HG02938 (cell line): ENCODE data around the gene LMTK2.
"Not testable (repeated sequence)": the region's sequence is repeated elsewhere in the genome, so short reads cannot be mapped to it uniquely, and the experiment has no call there.

Source experiments
- ATAC-seq: cut with Tn5 transposase; IDR thresholded peaks from one replicate; pipeline ENCODE4 v1.9.1; 2021; ENCODE audit warnings: mild to moderate bottlenecking, moderate library complexity; ENCODE audit not compliant: unreplicated experiment

LMTK2 gene

DNA sequence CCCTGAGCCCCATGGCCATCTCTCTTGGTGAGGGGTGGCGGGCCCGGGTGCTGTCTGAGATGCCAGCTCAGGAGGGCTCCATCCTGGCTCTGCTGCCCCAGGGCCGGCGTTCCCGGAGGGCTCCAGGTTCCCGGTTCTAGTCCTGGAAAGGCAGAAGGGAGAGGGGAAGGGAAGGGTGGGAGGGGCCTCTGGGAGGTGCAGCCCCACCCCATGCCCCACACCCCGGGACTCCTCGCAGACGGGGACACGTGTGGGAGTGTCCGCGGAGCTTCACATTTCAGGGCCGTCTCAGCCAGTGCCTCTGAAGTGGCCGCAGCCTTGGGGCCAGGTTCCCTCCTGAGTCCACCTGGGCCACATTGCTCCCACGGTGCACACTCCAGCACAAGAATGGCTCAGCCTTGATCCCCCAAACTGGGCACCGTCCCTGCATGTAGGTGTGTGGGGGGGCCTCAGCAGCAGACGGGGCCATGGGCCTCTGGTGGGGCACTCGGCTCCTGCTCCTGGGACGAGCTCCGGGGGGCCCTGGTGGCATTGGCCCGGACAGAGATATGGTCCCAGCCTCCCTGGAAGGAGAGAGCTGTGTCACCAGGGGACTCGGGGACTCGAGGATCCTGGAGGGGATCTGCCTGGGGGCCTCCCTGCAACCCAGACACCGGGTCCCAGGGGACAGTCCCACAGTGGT is 110.4 kb downstream of the LMTK2 start:
- ATAC-seq = no peak

- ATAC-seq = no peak
Observed at GRCh38 chr7:98217623-98218582, 111.2 kb downstream of the LMTK2 start.

GRCh38 chr7:98219382-98219781 is 112.7 kb downstream of the LMTK2 start:
- not testable (repeated sequence) for ATAC-seq

DNA sequence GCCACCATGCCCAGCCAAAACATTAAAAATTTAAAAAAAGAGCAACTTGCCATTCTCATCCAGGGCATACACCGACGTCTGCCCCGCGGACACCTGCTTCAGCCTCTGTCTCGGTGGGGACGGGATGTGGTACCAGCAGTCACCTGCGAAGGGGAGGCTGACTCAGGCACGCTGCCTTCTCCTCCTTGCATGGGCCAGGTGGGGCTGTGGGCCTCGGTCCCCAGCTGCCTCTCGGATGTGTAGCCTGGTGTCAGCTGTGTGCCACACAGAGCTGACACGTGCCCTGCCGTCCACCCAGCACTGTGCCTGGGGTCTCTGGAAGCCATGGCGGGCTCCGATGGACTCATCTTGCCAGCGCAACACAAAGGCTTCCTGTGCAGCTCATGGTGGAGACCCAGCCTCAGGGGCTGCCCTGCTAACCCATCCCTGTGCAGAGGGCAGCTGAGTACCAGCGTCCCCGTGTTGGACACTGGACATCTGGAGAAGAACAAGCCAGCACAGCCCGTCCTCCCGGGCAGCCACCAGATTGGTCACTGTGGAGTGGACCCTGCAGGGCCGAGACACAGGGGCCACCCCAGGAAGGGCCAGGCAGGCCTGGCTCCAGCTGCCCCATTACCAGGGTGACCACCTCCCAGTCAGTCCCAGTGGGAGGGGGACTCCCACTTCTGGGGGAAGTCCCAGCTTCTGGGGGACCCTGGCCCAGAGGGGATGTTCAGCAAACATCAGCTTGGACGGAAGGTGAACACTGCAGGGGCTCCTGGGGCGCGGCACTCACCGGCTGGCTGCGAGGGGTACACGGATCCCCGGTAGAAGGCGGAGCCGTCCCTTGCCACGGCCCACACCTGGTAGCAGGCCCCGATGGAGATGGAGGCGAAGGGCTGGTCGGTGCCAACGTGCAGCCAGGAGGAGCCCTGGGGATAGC is 115.2 kb downstream of the LMTK2 start:
- no peak for ATAC-seq

DNA sequence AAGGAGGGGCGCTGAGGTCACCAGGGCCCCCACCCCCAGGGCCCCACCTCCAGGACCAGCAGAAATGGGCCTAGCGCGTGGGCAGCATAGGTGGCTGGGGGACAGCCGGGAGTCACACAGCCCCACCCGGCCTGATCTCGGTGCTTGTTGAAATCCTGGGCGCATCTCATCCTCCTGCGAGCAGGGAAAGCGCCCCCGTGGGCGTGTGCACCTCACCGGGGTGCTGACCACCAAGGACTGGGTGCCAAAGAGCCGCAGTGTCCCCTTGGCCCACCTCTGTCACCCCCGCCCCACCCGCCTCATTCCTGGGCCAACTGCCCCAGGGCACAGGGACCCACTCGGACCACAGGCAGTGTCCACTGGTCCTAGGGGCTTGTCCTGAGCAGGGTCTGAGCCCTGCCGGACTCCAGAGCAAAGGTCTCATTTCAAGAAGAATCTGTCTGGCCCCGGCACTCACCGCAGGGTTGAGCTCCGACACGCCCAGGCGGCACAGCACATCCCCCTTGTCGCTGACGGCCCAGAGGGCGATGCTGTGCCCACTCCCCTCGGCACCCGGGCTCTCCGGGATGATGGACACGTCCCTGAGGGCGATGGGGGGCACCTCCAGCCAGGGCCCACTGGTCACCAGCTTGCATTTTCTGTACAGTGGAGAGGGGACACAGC is 116.0 kb downstream of the LMTK2 start:
- ATAC-seq = no peak

DNA sequence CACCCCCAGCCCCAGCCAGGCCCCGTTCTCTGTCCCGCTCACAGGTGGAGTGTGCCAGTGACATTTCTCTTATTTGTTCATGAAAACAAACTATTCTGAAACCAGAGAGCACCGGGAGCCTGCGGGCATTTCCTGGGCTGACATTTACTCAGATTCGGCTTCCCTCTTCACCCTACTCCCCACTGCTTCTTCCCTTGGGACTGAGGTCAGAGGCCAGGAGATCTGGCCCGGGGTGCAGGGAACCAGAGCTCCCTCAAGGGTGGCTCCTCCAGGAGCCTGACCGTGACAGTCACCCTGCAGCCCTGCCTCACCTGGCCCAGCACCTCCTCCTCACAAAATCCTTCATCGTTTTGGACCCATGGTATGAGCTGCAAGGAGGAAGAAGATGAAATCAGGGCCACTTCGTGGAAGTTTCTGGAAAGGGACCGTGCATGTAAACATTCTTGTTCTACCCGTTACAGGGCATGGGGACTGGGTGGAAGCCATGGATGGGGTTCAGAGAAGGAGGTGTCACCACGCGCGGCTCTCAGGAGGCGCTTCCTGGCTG is 116.8 kb downstream of the LMTK2 start:
- ATAC-seq = no peak

DNA sequence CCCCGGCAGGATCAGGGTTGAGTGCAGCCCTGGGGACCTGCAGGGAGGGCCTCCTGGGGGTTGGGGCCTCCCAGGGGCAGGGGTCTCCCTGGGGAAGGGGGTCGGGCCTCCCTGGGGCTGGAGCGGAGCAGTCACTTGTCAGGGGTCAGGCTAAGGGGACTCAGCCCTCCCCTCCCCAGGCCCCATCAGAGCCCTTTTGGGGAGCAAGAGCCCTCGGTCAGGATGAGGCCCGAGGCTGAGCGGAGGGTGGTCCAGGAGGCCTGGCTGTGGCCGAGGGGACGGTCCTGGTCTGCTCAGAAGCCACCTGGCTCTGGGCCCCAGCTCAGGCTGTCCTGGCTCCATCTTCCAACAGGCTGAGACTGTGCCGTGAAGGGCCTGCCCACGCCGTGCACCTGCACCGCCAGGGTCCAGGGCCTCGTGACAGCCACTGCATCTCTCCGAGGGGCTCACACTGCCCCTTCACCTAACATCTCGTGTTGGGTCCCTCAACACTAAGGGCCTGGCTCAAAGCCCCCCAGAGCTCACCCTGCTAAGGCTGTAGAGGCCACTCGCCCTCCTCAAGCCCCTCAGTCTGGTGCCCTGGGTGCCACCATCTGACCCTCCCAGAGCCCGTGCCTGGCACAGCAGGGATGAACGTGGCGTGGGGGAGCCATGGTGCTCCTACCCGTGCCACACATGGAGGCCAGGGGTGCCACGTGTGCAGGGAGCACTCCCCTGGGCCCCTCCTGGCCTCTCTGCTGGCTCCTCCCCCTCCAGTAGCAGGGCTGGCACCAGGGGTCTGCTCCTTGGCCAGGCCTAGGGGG is 117.4 kb downstream of the LMTK2 start:
- no peak for ATAC-seq

DNA sequence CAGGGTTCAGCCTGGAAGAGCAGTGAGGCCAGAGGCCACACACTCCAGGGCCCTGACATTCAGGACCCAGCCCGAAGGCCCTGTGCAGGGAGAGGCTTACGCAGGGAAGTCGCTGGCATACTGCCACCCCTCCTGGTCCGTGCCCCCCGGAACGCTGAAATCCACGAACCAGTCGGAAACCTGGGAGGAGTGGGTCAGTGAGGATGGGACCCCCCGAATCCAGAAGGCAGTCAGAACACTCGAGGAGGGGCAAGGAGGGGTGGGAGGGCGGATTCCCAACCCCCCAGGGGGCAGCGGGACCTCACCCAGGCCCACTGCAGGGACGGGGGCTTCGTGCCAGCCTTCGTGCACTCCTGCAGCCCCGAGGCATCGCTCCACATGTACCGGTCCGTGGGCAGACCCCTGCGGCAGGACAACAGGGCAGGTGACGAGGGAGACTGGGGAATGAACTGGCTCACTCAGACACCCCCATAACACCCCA is 118.1 kb downstream of the LMTK2 start:
- no peak for ATAC-seq

DNA sequence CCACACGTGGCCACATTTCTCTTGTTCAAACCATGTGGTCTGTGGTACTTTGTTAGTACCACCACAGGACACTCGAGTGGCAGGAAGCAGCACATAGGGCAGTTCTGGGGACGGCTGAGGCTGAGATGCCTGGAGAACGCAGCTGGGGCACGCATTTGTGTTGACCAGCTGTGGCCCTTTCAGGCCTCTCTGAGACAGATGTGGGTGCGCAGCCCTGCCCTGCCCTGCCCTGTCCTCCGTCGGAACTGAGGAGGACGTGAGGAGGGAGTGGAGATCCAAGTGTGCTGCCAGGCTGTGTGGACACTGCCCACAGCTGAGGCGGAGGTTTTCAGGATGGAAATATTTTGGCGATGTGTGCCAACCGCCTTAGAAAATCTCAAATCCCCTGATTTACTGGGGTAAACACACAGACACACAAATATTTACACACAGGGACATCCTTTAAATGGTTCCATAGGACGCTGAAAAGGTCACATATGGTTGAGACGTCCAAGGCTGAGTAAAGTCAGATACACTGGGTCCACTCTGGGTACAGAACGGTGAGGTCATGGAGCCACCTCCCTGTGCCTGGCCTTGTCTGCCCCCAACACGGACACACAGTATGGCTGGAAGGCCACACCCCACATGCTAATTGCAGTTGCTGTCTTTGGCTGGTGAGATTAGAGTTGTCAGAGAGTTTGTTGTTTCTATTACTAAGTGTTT is 119.4 kb downstream of the LMTK2 start:
- ATAC-seq = no peak

DNA sequence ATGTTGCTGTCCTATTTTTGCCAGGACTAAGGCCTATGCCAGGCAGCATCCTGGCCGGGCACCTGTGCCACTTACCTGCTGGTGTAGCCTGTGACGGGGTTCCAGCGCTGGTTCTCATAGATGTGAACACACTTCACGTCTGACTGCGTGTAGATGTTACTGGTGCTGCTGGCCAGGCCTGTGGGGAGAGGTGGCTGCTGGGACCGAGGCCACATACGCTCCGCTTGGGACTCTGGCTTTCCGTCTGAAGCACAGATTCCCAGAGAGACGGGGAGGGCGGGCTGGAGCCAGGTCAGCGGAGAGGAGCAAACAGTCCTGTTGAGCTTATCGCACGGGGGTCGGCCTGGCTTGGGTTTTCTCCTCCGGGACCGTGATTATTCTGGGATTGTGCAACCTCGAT is 121.3 kb downstream of the LMTK2 start:
- no peak for ATAC-seq

- no peak for ATAC-seq
Observed at GRCh38 chr7:98228801-98229200, 122.1 kb downstream of the LMTK2 start.

GRCh38 chr7:98229441-98229840 is 122.8 kb downstream of the LMTK2 start:
- no peak for ATAC-seq

DNA sequence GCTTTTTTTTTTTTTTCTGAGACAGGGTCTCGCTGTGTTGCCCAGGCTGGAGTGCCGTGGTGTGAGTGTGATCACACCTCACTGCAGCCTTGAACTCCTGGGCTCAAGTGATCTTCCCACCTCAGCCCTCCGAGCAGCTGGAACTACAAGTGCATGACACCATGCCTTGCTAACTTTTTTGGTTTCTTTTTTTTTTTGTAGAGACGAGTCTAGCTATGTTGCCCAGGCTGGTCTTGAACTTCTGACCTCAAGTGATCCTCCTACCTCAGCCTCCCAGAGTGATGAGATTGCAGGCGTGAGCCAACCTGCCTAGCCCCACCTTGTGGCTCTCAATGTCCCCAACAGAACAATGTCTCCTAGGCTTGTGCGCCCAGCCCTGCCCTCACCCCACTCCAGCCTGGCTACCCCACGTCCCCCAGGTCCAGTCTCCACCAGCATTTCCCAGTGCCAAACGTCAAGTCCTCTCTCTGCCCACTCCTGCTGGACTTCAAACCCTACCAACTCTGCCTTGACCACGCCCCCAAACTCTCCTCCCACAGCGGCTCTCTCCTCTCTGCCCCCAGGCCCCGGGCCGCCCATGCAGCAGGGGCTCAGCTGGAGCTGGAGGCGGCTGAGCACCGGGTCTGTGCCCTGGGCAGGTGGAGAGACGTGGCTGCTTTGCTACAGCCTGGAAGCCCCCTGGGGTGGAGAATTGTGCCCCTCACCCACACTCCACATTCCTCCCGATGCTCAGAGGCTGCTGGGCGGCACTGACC is 123.5 kb downstream of the LMTK2 start:
- no peak for ATAC-seq

DNA sequence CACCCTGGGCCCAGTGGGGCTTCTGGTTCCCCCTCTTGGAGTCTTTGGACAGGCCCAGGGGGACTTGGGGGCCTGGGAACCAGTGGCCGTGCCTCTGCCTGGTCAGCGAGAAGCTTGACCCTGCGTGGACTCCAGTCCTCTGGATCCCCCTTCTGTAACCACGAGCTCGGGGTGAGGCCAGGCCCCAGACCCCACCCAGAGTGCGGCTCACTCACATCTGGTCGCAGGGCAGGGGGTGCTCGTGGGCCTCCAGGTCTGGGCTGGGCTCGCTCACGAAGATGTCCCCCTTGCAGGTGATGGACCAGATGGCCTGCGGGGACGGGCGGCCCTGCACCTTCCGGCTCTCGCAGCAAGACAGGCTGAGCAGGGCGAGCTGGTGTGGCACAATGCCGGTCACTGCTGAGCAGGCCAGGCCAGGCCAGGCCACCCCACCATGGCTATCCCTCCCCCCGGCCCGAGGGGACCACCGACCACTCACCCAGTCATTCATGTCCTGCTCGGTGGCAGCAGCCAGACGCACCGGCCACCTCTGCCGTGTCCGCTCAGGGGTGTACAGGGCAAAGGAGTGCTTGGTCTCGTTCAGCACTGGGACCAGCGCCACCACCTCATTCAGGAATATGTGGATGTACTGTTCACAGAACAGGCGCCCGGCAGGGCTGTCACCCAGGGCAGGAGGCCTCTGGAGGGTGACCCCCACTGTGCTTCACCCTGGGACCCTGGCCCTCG is 124.2 kb downstream of the LMTK2 start:
- no peak for ATAC-seq

DNA sequence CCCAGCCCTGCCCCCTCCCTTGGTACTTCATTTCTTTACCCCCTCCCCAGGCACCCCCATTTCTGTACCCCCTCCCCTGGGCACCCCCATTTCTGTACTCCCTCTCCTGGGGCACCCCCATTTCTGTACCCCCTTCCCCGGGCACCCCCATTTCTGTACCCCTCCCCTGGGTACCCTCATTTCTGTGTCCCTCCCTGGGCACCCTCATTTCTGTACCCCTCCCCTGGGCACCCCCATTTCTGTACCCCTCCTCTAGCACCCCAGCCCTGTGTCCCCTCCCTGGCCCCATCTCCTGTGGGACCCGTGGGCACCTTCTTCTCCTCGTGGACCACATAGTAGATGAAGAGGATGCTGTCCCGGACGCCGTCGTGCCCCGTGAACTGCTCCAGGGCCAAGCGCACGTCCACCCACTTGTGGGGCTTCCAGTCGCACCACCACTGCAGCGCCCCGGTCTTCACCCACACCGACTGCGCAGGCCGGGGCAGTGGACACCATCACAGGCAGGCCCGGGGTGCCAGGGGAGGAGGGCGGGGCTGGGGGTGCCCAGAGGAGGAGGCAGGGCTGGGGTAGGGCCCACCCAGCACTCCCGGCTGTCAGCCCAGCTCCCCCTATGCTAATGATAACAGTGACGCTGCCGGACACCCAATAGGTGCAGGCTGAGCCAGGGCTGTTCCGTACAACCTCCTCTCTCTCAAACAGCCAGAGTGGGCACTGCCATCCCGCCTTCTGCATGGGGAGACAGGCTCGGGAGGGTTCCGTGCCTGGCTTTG is 125.0 kb downstream of the LMTK2 start:
- no peak for ATAC-seq

DNA sequence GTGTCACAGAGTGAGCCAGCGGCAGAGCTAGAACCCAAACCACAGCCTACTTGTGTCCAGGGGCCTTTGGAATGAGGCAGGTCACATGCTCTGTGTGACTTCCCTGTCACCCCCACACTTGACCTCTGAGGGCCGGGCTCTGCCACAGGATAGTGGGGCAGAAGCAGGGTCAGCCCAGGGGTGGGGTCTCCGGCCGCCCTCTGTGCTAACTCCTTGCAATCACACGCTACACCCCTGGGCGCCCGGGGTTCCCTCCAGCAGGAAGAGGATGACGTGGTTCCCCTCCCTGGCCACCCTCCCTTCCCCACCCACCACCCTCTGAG is 125.6 kb downstream of the LMTK2 start:
- ATAC-seq = no peak

GRCh38 chr7:98232799-98233198 is 126.1 kb downstream of the LMTK2 start:
- ATAC-seq = no peak
